PC-3 (cell line): ENCODE results near the gene HEATR5B. TPM values are rescaled to one million over a fixed set of nuclear protein-coding genes. Genes with fewer than 3 reads are reported as not detected.
"Not testable (repeated sequence)": the region's sequence is repeated elsewhere in the genome, so short reads cannot be mapped to it uniquely, and the experiment has no call there.

Source experiments
- ATAC-seq: fragments of 200-7000 bp; cut with Tn5 transposase; 2 replicates; pipeline ENCODE4 v1.9.1; 2020; ENCODE audit warnings: mild to moderate bottlenecking, moderate library complexity
- BruUV-seq: library from RNA; stranded (reverse); fragments of 400-500 nt; replicated peaks from 2 replicates; lab custom pipeline; 2021; lab: Mats Ljungman, UMichigan
- CTCF ChIA-PET: fragments of 300-600 bp; sonication (Branson Sonifier 250); formaldehyde crosslinking; loops from one replicate; lab custom pipeline; 2022; ENCODE audit warnings: antibody characterized with exemption; lab: Charles Lee
- POLR2A ChIA-PET: fragments of 300-600 bp; sonication (Branson Sonifier 250); formaldehyde crosslinking; loops from one replicate; lab custom pipeline; 2022; ENCODE audit warnings: antibody characterized with exemption; ENCODE audit not compliant: unreplicated experiment; lab: Charles Lee
- DNase-seq: peaks from one replicate; pipeline ENCODE4 v3.0.0-alpha.2; 2015
- H2AFZ ChIP-seq: fragments of 300-600 bp; sonication (generic); 2 replicates; pipeline ENCODE4 v1.6.0; 2016; ENCODE audit warnings: antibody characterized with exemption, low read length
- H3F3A ChIP-seq: fragments of 300-600 bp; sonication (generic); one replicate; pipeline ENCODE4 v1.6.0; 2017; ENCODE audit warnings: antibody characterized with exemption, low read length, control low read depth, mild to moderate bottlenecking; ENCODE audit not compliant: unreplicated experiment
- H3K27ac ChIP-seq: fragments of 300-600 bp; sonication (generic); 2 replicates; pipeline ENCODE4 v1.5.1; 2016; ENCODE audit warnings: mild to moderate bottlenecking, low read length
- H3K27me3 ChIP-seq: fragments of 300-600 bp; sonication (generic); 2 replicates; pipeline ENCODE4 v1.6.1; 2016; ENCODE audit warnings: low read length, mixed read lengths
- H3K36me3 ChIP-seq: fragments of 300-600 bp; sonication (generic); 2 replicates; pipeline ENCODE4 v1.6.1; 2016; ENCODE audit warnings: low read depth, mixed run types, low read length, mixed read lengths
- H3K4me1 ChIP-seq: fragments of 300-600 bp; sonication (generic); 2 replicates; pipeline ENCODE4 v1.5.1; 2016; ENCODE audit warnings: low read length; ENCODE audit not compliant: insufficient read depth
- H3K4me2 ChIP-seq: fragments of 300-600 bp; sonication (generic); 2 replicates; pipeline ENCODE4 v1.6.0; 2016; ENCODE audit warnings: low read length
- H3K4me3 ChIP-seq: fragments of 300-600 bp; sonication (generic); 2 replicates; pipeline ENCODE4 v1.5.1; 2016; ENCODE audit warnings: mild to moderate bottlenecking, low read length, mixed read lengths
- H3K79me2 ChIP-seq: fragments of 300-600 bp; sonication (generic); 2 replicates; pipeline ENCODE4 v1.6.1; 2017; ENCODE audit warnings: low read length, mixed read lengths
- H3K9ac ChIP-seq: fragments of 300-600 bp; sonication (generic); 2 replicates; pipeline ENCODE4 v1.6.0; 2016; ENCODE audit warnings: mild to moderate bottlenecking, low read length
- H3K9me2 ChIP-seq: fragments of 300-600 bp; sonication (generic); replicated peaks from 2 replicates; pipeline ENCODE4 v1.6.1; 2016; ENCODE audit warnings: mixed run types, low read length, mixed read lengths
- H3K9me3 ChIP-seq: fragments of 300-600 bp; sonication (generic); 2 replicates; pipeline ENCODE4 v1.6.1; 2016; ENCODE audit warnings: low read length, mixed read lengths
- H4K20me1 ChIP-seq: fragments of 300-600 bp; sonication (generic); 2 replicates; pipeline ENCODE4 v1.6.1; 2016; ENCODE audit warnings: low read length, mixed read lengths
- EZH2 ChIP-seq: fragments of 300-600 bp; sonication (generic); IDR thresholded peaks from one replicate; pipeline ENCODE4 v1.6.1; 2017; ENCODE audit warnings: antibody characterized with exemption, mild to moderate bottlenecking, low read length; ENCODE audit not compliant: unreplicated experiment
- EZH2phosphoT487 ChIP-seq: fragments of 300-600 bp; sonication (generic); IDR thresholded peaks from 2 replicates; pipeline ENCODE4 v1.6.1; 2018; ENCODE audit warnings: mild to moderate bottlenecking, antibody characterized with exemption, low read length, borderline replicate concordance
- intact Hi-C: fragments of 100-400 bp; cut with micrococcal nuclease; formaldehyde crosslinking; loops from 2 replicates; pipeline ENCODE4 v1.9.0; 2023
- total RNA-seq: library from RNA; depleted of rRNA; stranded (reverse); fragments of >200 nt; gene quantifications from 2 replicates; pipeline ENCODE4 v1.2.3, GENCODE V29; 2014
- TF ChIP-seq, protein P1 (sequence below): fragments of 300-600 bp; sonication (generic); conservative IDR thresholded peaks from 2 replicates; pipeline ENCODE4 v1.5.1; 2017; ENCODE audit warnings: antibody characterized with exemption, low read depth, mild to moderate bottlenecking, low read length

The HEATR5B gene
- total RNA-seq, 1 experiment from 2014 or later: 13.0 TPM

DNA sequence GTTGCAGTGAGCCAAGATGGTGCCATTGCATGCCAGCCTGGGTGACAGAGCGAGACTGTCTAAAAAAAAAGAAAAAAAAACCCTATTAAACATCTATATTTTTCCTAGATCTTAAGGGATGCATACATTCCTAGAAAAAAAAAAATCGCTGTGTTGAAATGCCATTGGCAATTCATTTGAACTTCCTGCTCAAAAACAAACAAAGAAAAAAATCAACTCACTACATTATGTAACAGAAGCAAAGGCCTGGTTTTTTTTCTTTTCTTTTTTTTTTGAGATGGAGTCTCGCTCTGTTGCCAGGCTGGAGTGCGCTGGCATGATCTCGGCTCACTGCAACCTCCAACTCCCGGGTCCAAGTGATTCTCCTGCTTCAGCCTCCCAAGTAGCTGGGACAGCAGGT lies 96.2 kb downstream of the HEATR5B start:
- no peak for DNase-seq
- no peak for TF ChIP-seq EZH2
- TF ChIP-seq, protein P1, sequence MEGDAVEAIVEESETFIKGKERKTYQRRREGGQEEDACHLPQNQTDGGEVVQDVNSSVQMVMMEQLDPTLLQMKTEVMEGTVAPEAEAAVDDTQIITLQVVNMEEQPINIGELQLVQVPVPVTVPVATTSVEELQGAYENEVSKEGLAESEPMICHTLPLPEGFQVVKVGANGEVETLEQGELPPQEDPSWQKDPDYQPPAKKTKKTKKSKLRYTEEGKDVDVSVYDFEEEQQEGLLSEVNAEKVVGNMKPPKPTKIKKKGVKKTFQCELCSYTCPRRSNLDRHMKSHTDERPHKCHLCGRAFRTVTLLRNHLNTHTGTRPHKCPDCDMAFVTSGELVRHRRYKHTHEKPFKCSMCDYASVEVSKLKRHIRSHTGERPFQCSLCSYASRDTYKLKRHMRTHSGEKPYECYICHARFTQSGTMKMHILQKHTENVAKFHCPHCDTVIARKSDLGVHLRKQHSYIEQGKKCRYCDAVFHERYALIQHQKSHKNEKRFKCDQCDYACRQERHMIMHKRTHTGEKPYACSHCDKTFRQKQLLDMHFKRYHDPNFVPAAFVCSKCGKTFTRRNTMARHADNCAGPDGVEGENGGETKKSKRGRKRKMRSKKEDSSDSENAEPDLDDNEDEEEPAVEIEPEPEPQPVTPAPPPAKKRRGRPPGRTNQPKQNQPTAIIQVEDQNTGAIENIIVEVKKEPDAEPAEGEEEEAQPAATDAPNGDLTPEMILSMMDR: no peak
- TF ChIP-seq EZH2phosphoT487: no peak
- ChIA-PET CTCF (no interaction called here), POLR2A (no interaction called here)
- H3F3A ChIP-seq: no peaks in the 10 kb centered on the region
- H2AFZ ChIP-seq: no peak overlapping the region
- intact Hi-C loops: no loop called here
- no peak overlapping the region for H3K4me2 ChIP-seq
- ATAC-seq: no peak
- no peaks in the 10 kb centered on the region for H4K20me1 ChIP-seq
- H3K27me3 ChIP-seq: no peaks in the 10 kb centered on the region
- no TSS peak for BruUV-seq
- no peak overlapping the region for H3K4me3 ChIP-seq
- H3K9ac ChIP-seq: no peak overlapping the region
- H3K4me1 ChIP-seq: no peaks in the 10 kb centered on the region
- H3K27ac ChIP-seq: no peak overlapping the region
- H3K79me2 ChIP-seq: no peaks in the 10 kb centered on the region
- H3K9me2 ChIP-seq: no peaks in the 10 kb centered on the region
- peaks cover 4% of the 10 kb centered on the region; the same call in 1 of the 2 replicates for H3K36me3 ChIP-seq
- no peaks in the 10 kb centered on the region for H3K9me3 ChIP-seq

DNA sequence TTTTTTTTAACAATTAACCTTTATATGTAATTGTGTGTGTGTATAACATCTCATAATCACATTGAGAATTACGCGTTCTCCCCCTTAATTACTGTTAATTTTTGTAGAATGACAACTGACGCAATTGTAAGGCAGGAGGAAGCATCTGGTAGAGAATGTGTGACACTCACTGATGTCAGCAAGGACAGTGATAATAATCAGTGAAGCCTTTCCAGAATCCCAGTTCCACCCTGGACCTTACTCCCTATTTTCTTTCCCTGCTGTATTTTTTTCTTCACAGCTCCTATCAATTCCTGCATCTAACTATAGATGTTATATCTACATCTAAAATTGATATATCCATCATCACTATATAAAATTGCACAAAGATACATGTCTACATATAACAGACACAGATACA lies 101.7 kb downstream of the HEATR5B start:
- H3K36me3 ChIP-seq: no peaks in the 10 kb centered on the region
- ATAC-seq: no peak
- no peaks in the 10 kb centered on the region for H3K9me3 ChIP-seq
- no peaks in the 10 kb centered on the region for H4K20me1 ChIP-seq
- H3K9me2 ChIP-seq: no peaks in the 10 kb centered on the region
- no peaks in the 10 kb centered on the region for H3K27me3 ChIP-seq
- CTCF ChIA-PET: no interaction called here
- TF ChIP-seq EZH2phosphoT487 (no peak), EZH2 (no peak)
- TF ChIP-seq, protein P1: no peak
- POLR2A ChIA-PET: no interaction called here
- no peak overlapping the region for H2AFZ ChIP-seq
- DNase-seq: no peak
- no TSS peak for BruUV-seq
- no peaks in the 10 kb centered on the region for H3K79me2 ChIP-seq
- H3K27ac ChIP-seq: no peak overlapping the region
- no peaks in the 10 kb centered on the region for H3K4me1 ChIP-seq
- no peak overlapping the region for H3K9ac ChIP-seq
- H3K4me3 ChIP-seq: no peak overlapping the region
- no peaks in the 10 kb centered on the region for H3F3A ChIP-seq
- intact Hi-C loops: no loop called here
- H3K4me2 ChIP-seq: no peak overlapping the region

DNA sequence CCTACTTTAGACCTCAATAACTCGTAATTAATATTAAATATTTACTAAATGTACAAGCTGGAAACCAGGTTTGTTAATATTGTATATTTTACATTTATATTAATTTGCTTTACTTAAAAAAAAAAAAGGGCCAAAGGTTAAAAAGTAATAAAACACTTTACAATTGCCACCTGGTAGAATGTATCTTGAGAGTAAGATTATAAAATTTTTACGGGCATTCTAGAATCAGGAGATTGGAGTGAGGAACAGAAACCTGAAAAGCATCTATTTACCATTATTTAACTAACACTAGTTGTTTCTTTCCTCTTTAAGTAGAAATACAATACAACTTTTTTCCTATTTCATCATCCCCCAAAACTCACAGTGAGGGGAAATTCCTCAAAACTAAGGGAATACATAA lies 102.3 kb downstream of the HEATR5B start:
- H4K20me1 ChIP-seq: no peaks in the 10 kb centered on the region
- no peak for ATAC-seq

DNA sequence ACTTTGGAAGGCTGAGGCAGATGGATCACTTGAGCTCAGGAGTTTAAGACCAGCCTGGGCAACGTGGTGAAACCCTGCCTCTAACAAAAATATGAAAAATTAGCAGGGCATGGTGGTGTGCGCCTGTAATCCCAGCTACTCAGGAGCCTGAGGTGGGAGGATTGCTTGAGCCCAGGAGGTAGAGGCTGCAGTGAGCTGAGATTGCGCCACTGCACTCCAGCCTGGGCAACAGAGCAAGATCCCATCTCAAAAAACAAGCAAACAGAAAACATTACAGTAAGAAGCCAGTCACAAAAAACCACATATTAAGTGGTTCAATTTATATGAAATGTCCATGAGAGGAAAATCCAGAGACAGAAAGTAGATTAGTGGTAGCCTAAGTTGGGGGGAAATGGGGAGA lies 105.2 kb downstream of the HEATR5B start:
- H3K27ac ChIP-seq, H4K20me1 ChIP-seq, H3K4me3 ChIP-seq, CTCF ChIA-PET, H3K79me2 ChIP-seq, H2AFZ ChIP-seq, H3K9ac ChIP-seq, H3K27me3 ChIP-seq, ATAC-seq, intact Hi-C loops, DNase-seq, H3K4me1 ChIP-seq, H3K9me3 ChIP-seq, BruUV-seq, POLR2A ChIA-PET, H3F3A ChIP-seq, H3K36me3 ChIP-seq, H3K4me2 ChIP-seq, H3K9me2 ChIP-seq: not testable (repeated sequence)

More for the DNA sequence above, 102.3 kb downstream of the HEATR5B start:
- intact Hi-C loops: no loop called here
- ChIA-PET CTCF (no interaction called here), POLR2A (no interaction called here)
- no peak for TF ChIP-seq EZH2
- TF ChIP-seq, protein P1: no peak
- TF ChIP-seq EZH2phosphoT487: no peak
- Histone ChIP-seq H3K4me1 (no peaks in the 10 kb centered on the region), H3K27ac (no peak overlapping the region), H3K9me3 (no peaks in the 10 kb centered on the region), H3K36me3 (no peaks in the 10 kb centered on the region), H3K4me2 (no peak overlapping the region), H3K9ac (no peak overlapping the region), H3K27me3 (no peaks in the 10 kb centered on the region), H3F3A (no peaks in the 10 kb centered on the region), H2AFZ (no peak overlapping the region), H3K9me2 (no peaks in the 10 kb centered on the region), H3K79me2 (no peaks in the 10 kb centered on the region), H3K4me3 (no peak overlapping the region)
- no TSS peak for BruUV-seq
- no peak for DNase-seq
